MM.1S (cell line): ENCODE data around the gene WNK1.
"Not testable (repeated sequence)": the region's sequence is repeated elsewhere in the genome, so short reads cannot be mapped to it uniquely, and the experiment has no call there.

Experiments used
- DNase-seq: peaks from one replicate; pipeline ENCODE4 v3.0.0-alpha.2; 2015
- H2AFZ ChIP-seq: fragments of 300-600 bp; sonication (generic); 2 replicates; pipeline ENCODE4 v1.6.0; 2016; ENCODE audit warnings: antibody characterized with exemption, low read length
- H3F3A ChIP-seq: fragments of 300-600 bp; sonication (generic); 2 replicates; pipeline ENCODE4 v1.6.1; 2016; ENCODE audit warnings: mild to moderate bottlenecking, antibody characterized with exemption, low read length, moderate library complexity, mixed read lengths; ENCODE audit not compliant: insufficient read depth
- H3K27ac ChIP-seq: fragments of 300-600 bp; sonication (generic); 2 replicates; pipeline ENCODE4 v1.5.1; 2016; ENCODE audit warnings: mild to moderate bottlenecking, low read length
- H3K27me3 ChIP-seq: fragments of 300-600 bp; sonication (generic); replicated peaks from 2 replicates; pipeline ENCODE4 v1.6.0; 2016; ENCODE audit warnings: low read length; ENCODE audit not compliant: insufficient read depth
- H3K36me3 ChIP-seq: fragments of 300-600 bp; sonication (generic); replicated peaks from 2 replicates; pipeline ENCODE4 v1.6.1; 2016; ENCODE audit warnings: mild to moderate bottlenecking, low read length, mixed read lengths; ENCODE audit not compliant: insufficient read depth
- H3K4me1 ChIP-seq: fragments of 300-600 bp; sonication (generic); 2 replicates; pipeline ENCODE4 v1.6.1; 2016; ENCODE audit warnings: low read length, mixed read lengths
- H3K4me2 ChIP-seq: fragments of 300-600 bp; sonication (generic); 2 replicates; pipeline ENCODE4 v1.6.0; 2016; ENCODE audit warnings: low read depth, low read length
- H3K4me3 ChIP-seq: fragments of 300-600 bp; sonication (generic); 2 replicates; pipeline ENCODE4 v1.5.1; 2016; ENCODE audit warnings: low read length, mixed read lengths
- H3K79me2 ChIP-seq: fragments of 300-600 bp; sonication (generic); 2 replicates; pipeline ENCODE4 v1.6.1; 2016; ENCODE audit warnings: mixed run types, low read length, mixed read lengths
- H3K9ac ChIP-seq: fragments of 300-600 bp; sonication (generic); 2 replicates; pipeline ENCODE4 v1.6.1; 2016; ENCODE audit warnings: low read length, mixed read lengths
- H3K9me2 ChIP-seq: fragments of 300-600 bp; sonication (generic); replicated peaks from 2 replicates; pipeline ENCODE4 v1.6.1; 2016; ENCODE audit warnings: mild to moderate bottlenecking, low read length, mixed read lengths; ENCODE audit not compliant: insufficient read depth
- H3K9me3 ChIP-seq: fragments of 300-600 bp; sonication (generic); replicated peaks from 2 replicates; pipeline ENCODE4 v1.6.1; 2016; ENCODE audit warnings: mild to moderate bottlenecking, low read length, mixed read lengths; ENCODE audit not compliant: insufficient read depth
- H4K20me1 ChIP-seq: fragments of 300-600 bp; sonication (generic); 2 replicates; pipeline ENCODE4 v1.6.1; 2016; ENCODE audit warnings: mild to moderate bottlenecking, low read length, moderate library complexity, mixed read lengths; ENCODE audit not compliant: insufficient read depth
- EZH2 ChIP-seq: fragments of 300-600 bp; sonication (generic); optimal IDR thresholded peaks from 2 replicates; pipeline ENCODE3; 2017; ENCODE audit warnings: low read depth, mild to moderate bottlenecking, antibody characterized with exemption, low read length, mixed read lengths
- EZH2phosphoT487 ChIP-seq: fragments of 300-600 bp; sonication (generic); IDR thresholded peaks from 2 replicates; pipeline ENCODE4 v1.6.1; 2018; ENCODE audit warnings: antibody characterized with exemption, low read length
- TF ChIP-seq, protein P1 (sequence below): fragments of 300-600 bp; sonication (generic); IDR thresholded peaks from 2 replicates; pipeline ENCODE4 v1.5.1; 2016; ENCODE audit warnings: antibody characterized with exemption, low read length, mixed read lengths

Gene WNK1

DNA sequence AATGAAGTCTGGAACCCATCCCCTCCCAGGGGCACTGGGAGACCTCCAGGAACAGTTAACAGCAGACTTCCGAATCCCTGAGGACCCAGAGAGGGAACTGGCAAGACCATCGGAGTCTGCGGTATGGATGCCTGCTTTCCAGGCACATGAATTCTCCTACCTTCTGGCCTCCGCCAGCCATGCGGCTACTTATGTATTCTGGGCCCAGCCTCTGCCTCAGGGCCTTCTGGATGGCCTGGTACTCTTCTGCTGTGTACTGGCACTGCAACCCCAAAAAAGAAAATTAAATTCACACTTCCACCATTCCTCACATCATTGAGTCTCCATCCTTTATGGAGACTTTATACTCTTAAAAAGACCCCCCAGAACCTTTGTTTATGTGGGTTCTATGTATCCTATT lies 178.7 kb downstream of the WNK1 start:
- H3K36me3 ChIP-seq, result no peaks in the 10 kb centered on the region

DNA sequence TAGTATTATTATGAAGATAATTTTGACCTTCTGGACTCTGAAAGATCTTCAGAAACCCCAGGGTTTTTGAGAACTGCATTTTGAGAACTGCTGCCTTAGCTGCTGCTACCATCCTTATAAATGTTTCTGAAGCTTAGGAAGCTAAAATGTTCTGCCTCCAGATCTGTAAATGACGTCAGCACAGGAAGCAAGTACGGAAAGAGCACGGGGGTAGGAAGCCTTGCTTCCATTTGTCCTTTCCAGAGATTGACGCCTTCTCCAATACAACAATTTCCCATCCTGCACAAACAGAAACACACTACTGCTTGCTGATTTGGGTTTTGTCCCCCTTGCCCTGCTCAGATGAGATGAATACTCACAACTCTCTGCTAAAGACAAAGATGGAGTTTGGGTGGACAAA lies 179.2 kb downstream of the WNK1 start:
- no peaks in the 10 kb centered on the region for H3K27me3 ChIP-seq

More for the DNA sequence above, 178.7 kb downstream of the WNK1 start:
- H3F3A ChIP-seq, result no peaks in the 10 kb centered on the region
- H3K9me2 ChIP-seq, result no peaks in the 10 kb centered on the region
- H3K9ac ChIP-seq, result no peak overlapping the region
- no peak for DNase-seq
- H3K4me3 ChIP-seq, result no peak overlapping the region
- H3K9me3 ChIP-seq, result no peaks in the 10 kb centered on the region
- no peak overlapping the region for H2AFZ ChIP-seq
- no peaks in the 10 kb centered on the region for H3K79me2 ChIP-seq
- no peaks in the 10 kb centered on the region for H4K20me1 ChIP-seq
- no peak overlapping the region for H3K27ac ChIP-seq
- no peaks in the 10 kb centered on the region for H3K4me1 ChIP-seq
- TF ChIP-seq, protein P1, sequence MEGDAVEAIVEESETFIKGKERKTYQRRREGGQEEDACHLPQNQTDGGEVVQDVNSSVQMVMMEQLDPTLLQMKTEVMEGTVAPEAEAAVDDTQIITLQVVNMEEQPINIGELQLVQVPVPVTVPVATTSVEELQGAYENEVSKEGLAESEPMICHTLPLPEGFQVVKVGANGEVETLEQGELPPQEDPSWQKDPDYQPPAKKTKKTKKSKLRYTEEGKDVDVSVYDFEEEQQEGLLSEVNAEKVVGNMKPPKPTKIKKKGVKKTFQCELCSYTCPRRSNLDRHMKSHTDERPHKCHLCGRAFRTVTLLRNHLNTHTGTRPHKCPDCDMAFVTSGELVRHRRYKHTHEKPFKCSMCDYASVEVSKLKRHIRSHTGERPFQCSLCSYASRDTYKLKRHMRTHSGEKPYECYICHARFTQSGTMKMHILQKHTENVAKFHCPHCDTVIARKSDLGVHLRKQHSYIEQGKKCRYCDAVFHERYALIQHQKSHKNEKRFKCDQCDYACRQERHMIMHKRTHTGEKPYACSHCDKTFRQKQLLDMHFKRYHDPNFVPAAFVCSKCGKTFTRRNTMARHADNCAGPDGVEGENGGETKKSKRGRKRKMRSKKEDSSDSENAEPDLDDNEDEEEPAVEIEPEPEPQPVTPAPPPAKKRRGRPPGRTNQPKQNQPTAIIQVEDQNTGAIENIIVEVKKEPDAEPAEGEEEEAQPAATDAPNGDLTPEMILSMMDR, result no peak
- TF ChIP-seq EZH2phosphoT487 (no peak), EZH2 (no peak)
- H3K4me2 ChIP-seq, result no peak overlapping the region
- H3K27me3 ChIP-seq, result no peaks in the 10 kb centered on the region

DNA sequence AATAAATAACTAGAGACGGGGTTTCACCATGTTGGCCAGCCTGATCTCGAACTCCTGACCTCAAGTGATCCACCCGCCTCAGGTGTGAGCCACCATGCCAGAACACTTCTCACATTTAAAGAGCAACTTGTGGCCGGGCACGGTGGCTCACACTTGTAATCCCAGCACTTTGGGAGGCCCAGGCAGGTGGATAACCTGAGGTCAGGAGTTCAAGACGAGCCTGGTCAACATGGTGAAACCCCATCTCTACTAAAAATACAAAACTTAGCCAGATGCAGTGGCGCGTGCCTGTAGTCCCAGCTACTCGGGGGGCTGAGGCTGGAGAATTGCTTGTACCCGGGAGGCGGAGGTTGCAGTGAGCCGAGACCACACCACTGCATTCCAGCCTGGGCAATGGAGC lies 183.5 kb downstream of the WNK1 start:
- H3K27ac ChIP-seq, H4K20me1 ChIP-seq, H3K9ac ChIP-seq, H3K79me2 ChIP-seq, H3K36me3 ChIP-seq, H3K27me3 ChIP-seq, DNase-seq, H3K4me3 ChIP-seq, H3F3A ChIP-seq, H3K4me2 ChIP-seq, H2AFZ ChIP-seq, H3K4me1 ChIP-seq, H3K9me3 ChIP-seq, H3K9me2 ChIP-seq: not testable (repeated sequence)

More for the DNA sequence above, 179.2 kb downstream of the WNK1 start:
- no peaks in the 10 kb centered on the region for H4K20me1 ChIP-seq
- no peaks in the 10 kb centered on the region for H3K4me1 ChIP-seq
- no peaks in the 10 kb centered on the region for H3K9me3 ChIP-seq
- H2AFZ ChIP-seq, result no peak overlapping the region
- no peak overlapping the region for H3K4me3 ChIP-seq
- H3K9ac ChIP-seq, result no peak overlapping the region
- H3K27ac ChIP-seq, result no peak overlapping the region
- H3F3A ChIP-seq, result no peaks in the 10 kb centered on the region
- TF ChIP-seq, protein P1, result no peak
- TF ChIP-seq EZH2 (no peak), EZH2phosphoT487 (no peak)
- DNase-seq, result no peak
- no peaks in the 10 kb centered on the region for H3K79me2 ChIP-seq
- no peak overlapping the region for H3K4me2 ChIP-seq
- H3K36me3 ChIP-seq, result no peaks in the 10 kb centered on the region
- H3K9me2 ChIP-seq, result no peaks in the 10 kb centered on the region

DNA sequence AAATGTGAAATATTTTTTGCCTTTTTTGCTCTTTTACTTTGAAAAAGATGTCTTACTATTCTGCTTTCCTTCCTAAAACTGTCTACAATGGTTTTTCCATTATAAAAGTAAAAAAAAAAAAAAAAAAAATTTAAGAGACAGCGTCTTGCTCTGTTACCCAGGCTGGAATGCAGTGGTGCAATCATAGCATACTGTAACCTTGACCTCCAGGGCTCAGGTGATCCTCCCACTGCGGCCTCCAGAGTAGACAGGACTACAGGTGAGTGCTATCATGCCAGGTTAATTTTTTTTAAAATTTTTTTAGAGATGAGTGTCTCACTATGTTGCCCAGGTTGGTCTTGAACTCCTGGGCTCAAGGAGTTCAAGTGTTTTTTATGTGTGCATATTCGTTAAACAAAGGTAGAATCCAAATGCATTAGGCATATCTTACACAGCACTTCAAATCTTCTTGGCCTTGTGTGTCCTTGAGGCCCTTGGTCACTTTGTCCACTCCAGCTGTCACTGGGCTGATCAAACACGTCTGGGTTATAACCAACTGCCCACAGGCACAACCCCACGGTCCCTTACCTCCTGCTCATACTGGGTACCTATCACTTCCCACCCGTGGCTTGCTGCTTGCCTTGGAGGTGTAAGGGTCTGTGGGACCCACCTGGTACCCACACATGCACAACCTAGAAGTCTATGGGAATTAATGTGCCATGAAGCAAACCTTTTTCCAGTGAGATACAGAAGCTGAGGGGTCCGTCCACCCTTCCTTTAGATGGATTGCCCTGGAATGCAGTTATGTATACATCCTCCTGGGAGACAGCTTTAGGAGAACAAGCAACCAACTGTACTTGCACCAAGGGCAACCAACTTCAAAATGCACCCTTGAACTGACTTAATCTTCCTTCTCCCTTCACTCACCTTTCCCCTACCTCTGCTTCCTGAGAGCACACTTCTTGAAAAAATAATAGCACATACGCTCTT lies 184.3 kb downstream of the WNK1 start:
- no peak overlapping the region for H2AFZ ChIP-seq
- no peak overlapping the region for H3K27ac ChIP-seq
- no peaks in the 10 kb centered on the region for H3K27me3 ChIP-seq
- no peak overlapping the region for H3K9ac ChIP-seq
- no peaks in the 10 kb centered on the region for H3K4me1 ChIP-seq
- no peaks in the 10 kb centered on the region for H3K36me3 ChIP-seq
- H4K20me1 ChIP-seq, result no peaks in the 10 kb centered on the region
- no peak for DNase-seq
- TF ChIP-seq EZH2phosphoT487, result no peak
- TF ChIP-seq, protein P1, result no peak
- TF ChIP-seq EZH2, result no peak
- no peaks in the 10 kb centered on the region; the same call in 1 of the 2 replicates for H3F3A ChIP-seq
- H3K9me3 ChIP-seq, result no peaks in the 10 kb centered on the region
- no peak overlapping the region for H3K4me3 ChIP-seq
- H3K9me2 ChIP-seq, result no peaks in the 10 kb centered on the region
- H3K79me2 ChIP-seq, result no peaks in the 10 kb centered on the region
- no peak overlapping the region for H3K4me2 ChIP-seq
